Ovary (tissue), 3 donors: ENCODE results near the gene RASAL2.

Experiments
- EP300 ChIP-seq: sonication (generic); formaldehyde crosslinking; IDR thresholded peaks from one replicate; pipeline ENCODE4 v1.6.1; 2017; ENCODE audit warnings: antibody characterized with exemption
- POLR2A ChIP-seq: fragments of 450-650 bp; IDR thresholded peaks from one replicate; pipeline ENCODE4 v1.6.1; 2017; ENCODE audit warnings: antibody characterized with exemption, mild to moderate bottlenecking, moderate library complexity
- TF ChIP-seq, protein P1 (sequence below), 3 donors: fragments of 450-650 bp in 2 of 3; fragments of 200-600 bp in 1 of 3; IDR thresholded peaks; one replicate each; pipeline versions ENCODE4 v1.5.1 to v1.8.0; 2016 to 2022; ENCODE audit warnings: antibody characterized with exemption in 3 of 3, mild to moderate bottlenecking in 1 of 3
- donor health status: DM: no; HTN: no; CAD: no.

- TF ChIP-seq POLR2A = no peak
- TF ChIP-seq, protein P1, sequence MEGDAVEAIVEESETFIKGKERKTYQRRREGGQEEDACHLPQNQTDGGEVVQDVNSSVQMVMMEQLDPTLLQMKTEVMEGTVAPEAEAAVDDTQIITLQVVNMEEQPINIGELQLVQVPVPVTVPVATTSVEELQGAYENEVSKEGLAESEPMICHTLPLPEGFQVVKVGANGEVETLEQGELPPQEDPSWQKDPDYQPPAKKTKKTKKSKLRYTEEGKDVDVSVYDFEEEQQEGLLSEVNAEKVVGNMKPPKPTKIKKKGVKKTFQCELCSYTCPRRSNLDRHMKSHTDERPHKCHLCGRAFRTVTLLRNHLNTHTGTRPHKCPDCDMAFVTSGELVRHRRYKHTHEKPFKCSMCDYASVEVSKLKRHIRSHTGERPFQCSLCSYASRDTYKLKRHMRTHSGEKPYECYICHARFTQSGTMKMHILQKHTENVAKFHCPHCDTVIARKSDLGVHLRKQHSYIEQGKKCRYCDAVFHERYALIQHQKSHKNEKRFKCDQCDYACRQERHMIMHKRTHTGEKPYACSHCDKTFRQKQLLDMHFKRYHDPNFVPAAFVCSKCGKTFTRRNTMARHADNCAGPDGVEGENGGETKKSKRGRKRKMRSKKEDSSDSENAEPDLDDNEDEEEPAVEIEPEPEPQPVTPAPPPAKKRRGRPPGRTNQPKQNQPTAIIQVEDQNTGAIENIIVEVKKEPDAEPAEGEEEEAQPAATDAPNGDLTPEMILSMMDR (IDR thresholded peaks at IDR 0.05) = no peak
- no peak for TF ChIP-seq EP300
Measured at GRCh38 chr1:178492341-178492740, 398.4 kb downstream of the RASAL2 start.
